Epithelial cell of esophagus (primary cell): ENCODE data around the gene HP.

ENCODE experiments used
- DNase-seq: peaks from one replicate; pipeline ENCODE4 v3.0.0; 2010; ENCODE audit warnings: low read depth
- H3K4me3 ChIP-seq: 2 replicates; pipeline ENCODE4 v1.5.1; 2011; ENCODE audit warnings: mild to moderate bottlenecking, low read length, control low read depth
- TF ChIP-seq, protein P1 (sequence below): IDR thresholded peaks from 2 replicates; pipeline ENCODE4 v1.5.1; 2011; ENCODE audit warnings: low read depth, mild to moderate bottlenecking, low read length, control low read depth, inconsistent platforms; ENCODE audit not compliant: insufficient read depth; ENCODE audit errors: missing control alignments

The HP gene

DNA sequence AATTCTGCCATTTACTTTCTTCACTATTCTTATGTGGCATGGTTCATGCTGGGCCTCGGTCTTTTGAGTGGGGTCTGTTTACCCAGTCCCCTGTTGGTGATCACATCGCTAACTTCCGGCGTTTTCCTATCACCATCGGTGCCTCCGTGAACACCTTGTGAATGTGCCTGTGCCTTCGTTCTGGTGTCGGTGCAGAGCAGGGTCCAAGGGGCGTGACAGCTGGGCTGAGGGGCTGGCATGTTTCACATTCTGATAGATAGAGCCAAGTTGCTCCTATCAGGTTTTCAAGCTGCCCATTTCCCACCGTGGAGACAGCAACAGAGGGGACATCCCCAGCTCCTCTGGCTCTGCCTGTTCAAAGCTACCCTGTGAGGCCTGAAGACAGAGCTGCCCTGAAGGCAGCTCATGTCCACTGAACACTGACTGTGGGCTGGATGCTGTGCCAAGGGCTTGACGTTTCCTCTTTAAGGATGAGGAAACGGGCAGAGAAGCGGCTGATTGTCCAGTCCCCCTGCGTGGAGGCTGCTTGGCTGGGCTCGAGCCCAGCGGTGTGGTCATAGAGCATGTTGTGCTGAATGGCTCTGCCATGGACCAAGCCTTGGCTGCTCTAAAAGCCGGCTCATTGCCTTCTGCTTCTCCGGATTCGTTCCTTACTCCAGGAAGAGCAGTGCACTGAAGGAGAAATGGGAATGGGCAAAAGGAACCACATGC, 28.7 kb upstream of the HP start:
- TF ChIP-seq, protein P1, sequence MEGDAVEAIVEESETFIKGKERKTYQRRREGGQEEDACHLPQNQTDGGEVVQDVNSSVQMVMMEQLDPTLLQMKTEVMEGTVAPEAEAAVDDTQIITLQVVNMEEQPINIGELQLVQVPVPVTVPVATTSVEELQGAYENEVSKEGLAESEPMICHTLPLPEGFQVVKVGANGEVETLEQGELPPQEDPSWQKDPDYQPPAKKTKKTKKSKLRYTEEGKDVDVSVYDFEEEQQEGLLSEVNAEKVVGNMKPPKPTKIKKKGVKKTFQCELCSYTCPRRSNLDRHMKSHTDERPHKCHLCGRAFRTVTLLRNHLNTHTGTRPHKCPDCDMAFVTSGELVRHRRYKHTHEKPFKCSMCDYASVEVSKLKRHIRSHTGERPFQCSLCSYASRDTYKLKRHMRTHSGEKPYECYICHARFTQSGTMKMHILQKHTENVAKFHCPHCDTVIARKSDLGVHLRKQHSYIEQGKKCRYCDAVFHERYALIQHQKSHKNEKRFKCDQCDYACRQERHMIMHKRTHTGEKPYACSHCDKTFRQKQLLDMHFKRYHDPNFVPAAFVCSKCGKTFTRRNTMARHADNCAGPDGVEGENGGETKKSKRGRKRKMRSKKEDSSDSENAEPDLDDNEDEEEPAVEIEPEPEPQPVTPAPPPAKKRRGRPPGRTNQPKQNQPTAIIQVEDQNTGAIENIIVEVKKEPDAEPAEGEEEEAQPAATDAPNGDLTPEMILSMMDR = no peak
- H3K4me3 ChIP-seq = no peak overlapping the region
- no peak for DNase-seq

DNA sequence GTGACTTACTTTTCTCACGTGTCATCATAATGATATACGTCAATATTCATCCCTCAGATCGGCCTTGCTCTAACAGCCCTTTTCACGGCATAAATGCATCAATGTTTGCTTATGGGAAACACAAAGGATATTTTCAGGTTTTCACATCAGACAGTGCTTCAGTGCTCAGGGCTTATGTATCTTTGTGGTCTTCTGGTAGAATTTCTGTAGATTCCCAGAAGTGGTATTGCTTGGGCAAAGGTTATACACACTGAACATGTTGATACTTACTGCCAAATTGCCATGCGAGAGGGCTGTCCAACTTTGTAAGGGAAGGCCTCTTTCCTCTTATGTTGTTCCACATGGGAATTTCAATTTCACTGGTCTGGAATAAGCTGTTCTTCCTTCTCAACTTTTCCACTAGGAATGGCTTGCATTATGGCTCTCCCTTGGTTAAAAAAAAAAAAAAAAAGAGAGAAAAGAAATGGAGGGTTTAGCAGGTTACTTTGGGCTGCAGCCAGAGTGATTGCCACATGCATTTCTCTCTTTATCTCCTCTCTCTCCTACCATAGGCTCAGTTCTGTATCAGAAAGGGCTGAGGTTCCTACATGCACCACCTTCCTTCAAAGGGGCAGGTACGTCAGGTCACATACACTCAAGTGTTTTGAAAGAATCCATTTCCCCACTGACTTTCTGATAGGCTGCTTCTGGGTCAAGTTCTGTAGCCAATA, 26.5 kb upstream of the HP start:
- H3K4me3 ChIP-seq = no peak overlapping the region
- no peak for DNase-seq
- TF ChIP-seq, protein P1 = no peak

DNA sequence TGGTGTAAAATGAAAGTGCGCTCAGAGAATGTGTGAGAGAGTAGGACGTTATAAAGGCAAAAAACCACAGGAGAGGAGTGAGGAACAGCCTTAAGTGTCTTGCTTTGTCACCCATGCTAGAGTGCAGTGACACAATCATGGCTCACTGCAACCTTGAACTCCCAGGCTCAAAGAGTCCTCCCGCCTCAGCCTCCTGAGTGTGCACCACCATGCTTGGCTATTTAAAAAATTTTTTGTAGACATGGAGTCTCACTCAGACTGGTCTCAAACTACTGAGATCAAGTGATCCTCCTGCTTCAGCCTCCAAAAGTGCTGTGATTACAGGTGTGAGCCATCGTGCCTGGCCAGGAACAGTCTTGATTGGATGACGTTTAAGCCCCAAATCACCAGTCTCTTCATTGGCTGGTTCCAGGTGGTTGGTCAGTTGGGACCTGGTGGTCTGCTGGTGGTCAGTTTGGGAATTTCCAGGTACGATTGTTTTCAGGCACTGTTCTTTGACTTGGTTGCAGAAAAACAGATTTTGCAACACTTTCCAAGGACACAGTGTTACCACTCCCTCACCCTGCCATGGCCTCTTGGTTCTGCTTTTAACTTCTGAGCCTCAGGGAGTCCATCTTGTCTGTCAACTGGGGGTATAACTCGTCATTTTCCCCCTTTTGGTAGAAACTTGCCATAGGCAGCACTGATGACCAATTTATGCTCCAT, 24.6 kb upstream of the HP start:
- no peak overlapping the region for H3K4me3 ChIP-seq
- TF ChIP-seq, protein P1 = no peak
- no peak for DNase-seq

DNA sequence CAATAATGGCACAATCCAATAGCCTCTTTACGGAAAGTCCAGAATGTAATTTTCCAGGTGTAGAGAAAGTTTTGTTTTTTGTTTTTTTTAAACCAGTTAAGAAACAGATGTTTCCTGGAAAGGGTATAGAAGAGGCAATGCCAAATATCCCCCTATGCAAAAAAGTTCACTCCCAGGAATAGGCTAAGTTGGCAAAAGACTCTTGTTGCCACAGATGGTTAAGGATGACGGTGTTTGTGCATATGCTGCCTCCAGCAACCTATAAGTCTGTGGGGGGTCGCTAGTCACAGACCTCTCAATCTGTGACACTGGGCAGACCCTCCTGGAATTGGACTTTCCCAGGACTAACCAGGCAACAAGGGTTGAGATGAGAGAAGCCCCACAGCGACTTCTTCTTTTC, 20.9 kb upstream of the HP start:
- H3K4me3 ChIP-seq = no peak overlapping the region
- TF ChIP-seq, protein P1 = no peak
- DNase-seq = no peak

DNA sequence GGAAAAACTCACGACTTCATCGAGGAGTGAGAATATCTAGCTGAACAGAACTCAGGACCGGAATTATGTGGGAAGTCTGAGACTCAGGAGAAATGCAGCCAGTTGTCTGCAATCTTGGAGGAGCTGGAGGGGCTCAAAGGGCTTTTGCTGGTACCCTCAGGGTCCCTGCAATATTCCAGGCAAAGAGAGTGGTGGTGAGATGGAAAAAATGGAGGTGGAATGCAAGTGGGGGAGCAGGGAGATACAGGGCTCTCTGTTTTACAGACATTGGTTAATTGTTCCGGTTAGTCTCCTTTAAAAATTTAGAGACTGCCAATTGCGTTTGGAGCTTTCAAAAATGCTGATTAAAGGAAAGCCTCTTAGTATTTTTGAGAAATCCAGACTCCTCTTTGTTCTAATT, 18.2 kb upstream of the HP start:
- TF ChIP-seq, protein P1 = no peak
- H3K4me3 ChIP-seq = no peak overlapping the region
- no peak for DNase-seq

DNA sequence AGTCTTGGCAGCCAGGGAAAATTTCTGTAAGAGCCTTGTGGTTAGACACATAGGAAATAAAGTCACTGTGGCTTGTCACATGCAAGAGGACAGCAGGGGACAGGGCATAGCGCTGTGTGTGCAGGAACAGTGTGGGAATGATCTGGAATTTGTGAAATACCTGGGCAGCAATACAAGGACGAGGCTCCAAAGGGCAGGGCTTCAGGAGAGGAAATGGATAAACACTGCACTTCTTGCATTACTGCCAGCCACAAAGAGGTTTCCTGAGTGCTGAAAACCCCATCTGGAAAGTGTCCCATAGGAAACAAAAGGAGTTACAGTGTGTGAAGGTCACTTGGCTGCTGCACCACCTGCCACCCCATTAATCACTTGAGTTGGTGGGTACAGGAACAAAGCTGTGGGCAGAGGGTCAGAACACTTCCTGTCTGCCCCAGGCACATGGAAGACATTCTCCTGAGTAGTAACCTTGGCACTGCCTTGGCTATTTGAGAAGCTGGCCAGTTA, 12.1 kb upstream of the HP start:
- no peak for DNase-seq
- TF ChIP-seq, protein P1 = no peak
- no peak overlapping the region for H3K4me3 ChIP-seq
